ENCODE data around the gene SYT9.
A peak's percentile ranks its signal among the peaks of the same experiment; 100 is the strongest.

Gene SYT9

DNA sequence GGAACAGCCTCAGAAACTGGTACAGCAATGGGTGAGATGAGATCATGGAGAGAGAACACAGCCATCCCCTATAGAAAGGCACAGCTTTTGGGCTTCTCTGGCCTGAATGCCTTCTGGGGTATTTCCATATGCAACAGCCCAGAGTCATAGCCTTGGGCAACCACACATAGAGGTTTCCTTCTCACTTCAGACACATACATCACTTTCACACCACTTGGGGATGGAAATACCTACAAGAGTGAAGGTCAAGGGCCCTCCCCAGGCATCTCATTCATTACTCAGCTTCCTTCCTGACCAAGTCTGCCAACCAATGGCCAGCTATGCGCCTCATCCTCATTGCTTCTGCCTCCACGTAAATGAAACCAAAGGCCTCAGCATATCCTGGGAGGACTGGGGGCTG is 215.9 kb downstream of the SYT9 start:
- no peak for TF ChIP-seq CTCF (IDR thresholded peaks at IDR 0.05)
- no peak for DNase-seq
- peaks cover 10% of the 10 kb centered on the region for H3K4me1 Mint-ChIP-seq
- no peak overlapping the region for H3K4me3 Mint-ChIP-seq
- no peak overlapping the region for H3K27ac Mint-ChIP-seq
- H3K9me3 Mint-ChIP-seq: no peaks in the 10 kb centered on the region
- no peaks in the 10 kb centered on the region for H3K36me3 Mint-ChIP-seq (ENCODE audit: low read depth)
- H3K27me3 Mint-ChIP-seq (ENCODE audit: low read depth, poor library complexity): peaks cover 4% of the 10 kb centered on the region

GRCh38 chr11:7469351-7469865 is 217.7 kb downstream of the SYT9 start:
- H3K4me3 Mint-ChIP-seq: no peak overlapping the region
- no peaks in the 10 kb centered on the region for H3K36me3 Mint-ChIP-seq (ENCODE audit: low read depth)
- peaks cover 10% of the 10 kb centered on the region for H3K27me3 Mint-ChIP-seq (ENCODE audit: low read depth, poor library complexity)
- no peak overlapping the region for H3K27ac Mint-ChIP-seq
- H3K9me3 Mint-ChIP-seq: no peaks in the 10 kb centered on the region
- H3K4me1 Mint-ChIP-seq: peaks cover 10% of the 10 kb centered on the region
- no peak for TF ChIP-seq CTCF (IDR thresholded peaks at IDR 0.05)
- DNase-seq: no peak

DNA sequence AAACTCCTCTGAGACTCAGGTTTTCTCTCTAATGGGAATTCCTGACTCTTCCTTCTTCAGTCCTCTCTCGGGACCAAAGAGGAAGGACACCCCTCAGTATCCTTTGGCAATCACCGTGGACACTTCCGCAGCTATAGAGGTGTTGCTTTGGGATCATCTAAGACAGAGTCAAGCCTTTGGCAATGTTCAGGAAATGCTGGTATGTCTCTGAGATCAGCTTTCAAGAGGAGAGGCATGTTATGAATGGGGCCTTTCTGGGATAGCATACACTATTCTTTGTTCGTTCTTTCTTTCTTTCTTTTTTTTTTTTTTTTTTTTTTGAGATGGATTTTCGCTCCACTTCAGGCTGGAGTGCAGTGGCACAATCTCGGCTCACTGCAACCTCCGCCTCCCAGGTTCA is 219.4 kb downstream of the SYT9 start:
- DNase-seq: no peak
- H3K27ac Mint-ChIP-seq: no peak overlapping the region
- TF ChIP-seq CTCF (IDR thresholded peaks at IDR 0.05): no peak
- no peak overlapping the region for H3K4me3 Mint-ChIP-seq
- H3K36me3 Mint-ChIP-seq (ENCODE audit: low read depth): no peaks in the 10 kb centered on the region
- peaks cover 2% of the 10 kb centered on the region for H3K4me1 Mint-ChIP-seq
- peaks cover 10% of the 10 kb centered on the region for H3K27me3 Mint-ChIP-seq (ENCODE audit: low read depth, poor library complexity)
- no peaks in the 10 kb centered on the region for H3K9me3 Mint-ChIP-seq

DNA sequence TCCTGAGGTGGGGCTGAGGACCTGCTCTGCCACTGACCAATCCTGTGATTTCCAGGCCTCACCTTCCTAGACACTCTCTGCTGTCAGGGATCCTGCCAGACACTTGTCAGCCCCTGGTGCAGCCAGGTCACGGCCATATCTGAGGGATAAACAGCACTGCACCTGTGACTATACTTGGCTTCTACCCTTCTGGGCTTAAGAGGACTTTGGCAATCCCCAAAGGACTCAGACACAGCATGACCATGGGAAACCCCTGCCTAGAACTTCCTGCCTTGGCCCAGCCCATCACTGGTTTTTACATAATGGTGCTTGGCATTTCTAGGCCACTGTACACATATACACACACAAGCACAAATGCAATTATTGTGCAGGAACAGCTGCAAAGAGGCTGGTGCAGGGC is 222.0 kb downstream of the SYT9 start:
- Mint-ChIP-seq H3K4me3 (no peak overlapping the region), H3K9me3 (no peaks in the 10 kb centered on the region), H3K36me3 (ENCODE audit: low read depth) (no peaks in the 10 kb centered on the region), H3K27me3 (ENCODE audit: low read depth, poor library complexity) (peaks cover 10% of the 10 kb centered on the region), H3K4me1 (no peaks in the 10 kb centered on the region), H3K27ac (no peak overlapping the region)
- no peak for DNase-seq
- TF ChIP-seq CTCF (IDR thresholded peaks at IDR 0.05): no peak

DNA sequence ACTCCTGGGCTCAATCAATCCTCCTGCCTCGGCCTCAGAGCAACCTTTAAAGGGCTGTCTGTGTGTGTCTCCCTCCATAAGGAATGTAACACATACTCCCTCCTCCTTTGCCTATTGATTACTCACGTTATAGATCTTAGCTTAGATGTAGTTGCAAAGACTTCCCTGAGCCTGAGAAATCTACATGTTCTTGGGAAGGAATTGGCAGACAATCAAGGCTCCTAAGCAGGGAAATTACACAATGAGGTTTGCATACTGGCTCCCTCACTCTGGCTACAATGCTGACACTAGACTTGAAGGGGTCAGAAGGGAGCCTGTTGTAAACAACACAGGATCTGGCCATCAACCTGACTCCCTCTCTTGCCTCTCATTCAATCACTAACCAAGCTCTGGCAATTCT is 228.4 kb downstream of the SYT9 start:
- Mint-ChIP-seq H3K27ac (no peak overlapping the region), H3K36me3 (ENCODE audit: low read depth) (no peaks in the 10 kb centered on the region), H3K4me3 (no peak overlapping the region), H3K4me1 (peaks cover 10% of the 10 kb centered on the region), H3K9me3 (no peaks in the 10 kb centered on the region), H3K27me3 (ENCODE audit: low read depth, poor library complexity) (no peaks in the 10 kb centered on the region)
- TF ChIP-seq CTCF (IDR thresholded peaks at IDR 0.05): no peak
- no peak for DNase-seq

GRCh38 chr11:7484131-7484530 is 232.4 kb downstream of the SYT9 start:
- no peak overlapping the region for H3K4me3 Mint-ChIP-seq
- H3K27ac Mint-ChIP-seq: peak overlapping the region; percentile 8
- DNase-seq: no peak

More at GRCh38 chr11:7484131-7484530, 232.4 kb downstream of the SYT9 start:
- Mint-ChIP-seq H3K36me3 (ENCODE audit: low read depth) (no peaks in the 10 kb centered on the region), H3K27me3 (ENCODE audit: low read depth, poor library complexity) (peaks cover 3% of the 10 kb centered on the region), H3K4me1 (peaks cover 23% of the 10 kb centered on the region), H3K9me3 (no peaks in the 10 kb centered on the region)
- no peak for TF ChIP-seq CTCF (IDR thresholded peaks at IDR 0.05)
